Liver (tissue), 9 donors: ENCODE results near the gene KIAA1217. TPM values are rescaled to one million over a fixed set of nuclear protein-coding genes. Genes with fewer than 3 reads are reported as not detected.

ENCODE experiments used
- DNase-seq: peaks from one replicate; pipeline ENCODE4 v3.0.0-alpha.2; 2017; ENCODE audit warnings: low spot score
- H3K27ac ChIP-seq, 2 donors: one replicate each; pipeline ENCODE4 v1.7.0; 2013; ENCODE audit warnings: inconsistent platforms in 2 of 2, low read length in 2 of 2, control low read depth in 1 of 2, low read depth in 1 of 2, mild to moderate bottlenecking in 1 of 2
- H3K27me3 ChIP-seq, 4 donors: one replicate each; pipeline versions ENCODE4 v1.6.1 to v1.7.0; 2013; ENCODE audit warnings: low read length in 3 of 4, inconsistent platforms in 1 of 4, mild to moderate bottlenecking in 1 of 4, moderate library complexity in 1 of 4; ENCODE audit not compliant: control insufficient read depth in 4 of 4, insufficient read depth in 4 of 4
- H3K36me3 ChIP-seq, 4 donors: one replicate each; pipeline versions ENCODE4 v1.6.1 to v1.7.0; 2013; ENCODE audit warnings: low read length in 3 of 4, mild to moderate bottlenecking in 3 of 4, low read depth in 1 of 4, moderate library complexity in 1 of 4; ENCODE audit not compliant: control insufficient read depth in 4 of 4, insufficient read depth in 3 of 4
- H3K4me1 ChIP-seq, 4 donors: one replicate each; pipeline versions ENCODE4 v1.6.1 to v1.7.0; 2013; ENCODE audit warnings: low read length in 3 of 4, mild to moderate bottlenecking in 3 of 4, moderate library complexity in 1 of 4; ENCODE audit not compliant: control insufficient read depth in 4 of 4, insufficient read depth in 4 of 4
- H3K4me3 ChIP-seq, 3 donors: one replicate each; pipeline versions ENCODE4 v1.6.1 to v1.7.0; 2013; ENCODE audit warnings: low read length in 3 of 3, control low read depth in 1 of 3, low read depth in 1 of 3, mild to moderate bottlenecking in 1 of 3
- H3K9ac ChIP-seq, 2 donors: one replicate each; pipeline ENCODE4 v1.7.0; 2013; ENCODE audit warnings: low read length in 2 of 2, mild to moderate bottlenecking in 2 of 2, moderate library complexity in 2 of 2, control low read depth in 1 of 2, low read depth in 1 of 2
- H3K9me3 ChIP-seq, 4 donors: one replicate each; pipeline versions ENCODE4 v1.6.1 to v1.7.0; 2013; ENCODE audit warnings: low read length in 3 of 4; ENCODE audit not compliant: control insufficient read depth in 4 of 4
- FOXA1 ChIP-seq: IDR thresholded peaks from 2 replicates; pipeline ENCODE4 v1.6.1; 2016; ENCODE audit warnings: antibody characterized with exemption
- HNF4G ChIP-seq: IDR thresholded peaks from 2 replicates; pipeline ENCODE4 v1.6.1; 2016; ENCODE audit warnings: antibody characterized with exemption
- NR2F2 ChIP-seq: IDR thresholded peaks from 2 replicates; pipeline ENCODE4 v1.6.1; 2016; ENCODE audit warnings: antibody characterized with exemption
- RAD21 ChIP-seq, 2 donors: IDR thresholded peaks; 2 replicates each; pipeline ENCODE4 v1.6.1; 2016; ENCODE audit warnings: antibody characterized with exemption in 2 of 2, mild to moderate bottlenecking in 2 of 2
- RXRA ChIP-seq, 2 donors: IDR thresholded peaks; 2 replicates each; pipeline ENCODE4 v1.6.1; 2017 to 2018; ENCODE audit warnings: antibody characterized with exemption in 2 of 2, mild to moderate bottlenecking in 1 of 2
- SP1 ChIP-seq: IDR thresholded peaks from 2 replicates; pipeline ENCODE4 v1.6.1; 2018; ENCODE audit warnings: antibody characterized with exemption, mild to moderate bottlenecking
- TAF1 ChIP-seq: conservative IDR thresholded peaks from 2 replicates; pipeline ENCODE4 v1.6.1; 2016; ENCODE audit warnings: antibody characterized with exemption, mild to moderate bottlenecking
- YY1 ChIP-seq: IDR thresholded peaks from 2 replicates; pipeline ENCODE4 v1.6.1; 2016; ENCODE audit warnings: antibody characterized with exemption, mild to moderate bottlenecking
- ZBTB33 ChIP-seq: IDR thresholded peaks from 2 replicates; pipeline ENCODE4 v1.6.1; 2016; ENCODE audit warnings: antibody characterized with exemption
- WGBS: extraction: QIAGEN DNeasy Blood & Tissue Kit; methylation state at CpG from one replicate; pipeline ENCODE4 v1.1.7; 2013; 5-methylcytosine and 5-hydroxymethylcytosine counted together
- polyA plus RNA-seq, 2 donors: library from polyadenylated mRNA; stranded (reverse) in 1 of 2; unstranded in 1 of 2; fragments of 200-250 nt in 1 of 2; fragments of >200 nt in 1 of 2; fragmentation: Nextera tagmentation in 1 of 2; extraction: Ambion mirVana in 1 of 2; gene quantifications; one replicate each; pipeline versions ENCODE4 v1.2.1 to v1.2.3, GENCODE V29; 2013 to 2015
- total RNA-seq, 2 donors: library from RNA; depleted of rRNA; stranded (reverse); fragments of >200 nt; gene quantifications; one replicate each; pipeline ENCODE4 v1.2.3, GENCODE V29; 2014
- TF ChIP-seq, protein P1 (sequence below): IDR thresholded peaks from 2 replicates; pipeline ENCODE4 v1.6.1; 2016; ENCODE audit warnings: antibody characterized with exemption
- TF ChIP-seq, protein P2 (sequence below): fragments of 150-350 bp; IDR thresholded peaks from 2 replicates; pipeline ENCODE4 v1.5.1; 2017; ENCODE audit warnings: improper control_type of control experiment, low read depth, low read length; ENCODE audit not compliant: missing input control
- donor health status: healthy.
- donor health status: healthy.
- donor health status: healthy.
- donor health status: healthy.
- donor health status: healthy.

Gene KIAA1217
- total and polyA plus RNA-seq, 4 donors: 4.5 to 12.8 (median 6.8) TPM

DNA sequence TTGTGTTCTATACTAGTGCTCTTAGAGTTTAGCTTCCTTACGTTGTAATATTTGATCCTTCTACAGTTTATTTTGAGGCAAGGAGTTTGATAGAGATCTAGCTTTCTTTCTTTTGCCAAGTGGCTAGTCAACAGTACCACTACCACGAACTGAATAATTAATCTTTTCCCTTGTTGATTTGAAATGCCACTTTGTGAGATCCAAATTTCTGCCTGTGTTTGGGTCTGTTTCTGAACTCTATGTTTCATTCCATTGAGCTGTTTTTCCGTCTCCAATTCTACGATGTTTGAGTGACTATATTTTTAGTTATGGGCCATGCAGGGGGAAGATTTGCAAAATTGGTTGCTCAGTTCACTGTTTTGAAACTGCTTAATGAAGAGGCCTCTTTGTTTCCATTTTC lies 134.7 kb downstream of the KIAA1217 start (continued):
- TF ChIP-seq, protein P1, sequence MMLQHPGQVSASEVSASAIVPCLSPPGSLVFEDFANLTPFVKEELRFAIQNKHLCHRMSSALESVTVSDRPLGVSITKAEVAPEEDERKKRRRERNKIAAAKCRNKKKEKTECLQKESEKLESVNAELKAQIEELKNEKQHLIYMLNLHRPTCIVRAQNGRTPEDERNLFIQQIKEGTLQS: no peak

DNA sequence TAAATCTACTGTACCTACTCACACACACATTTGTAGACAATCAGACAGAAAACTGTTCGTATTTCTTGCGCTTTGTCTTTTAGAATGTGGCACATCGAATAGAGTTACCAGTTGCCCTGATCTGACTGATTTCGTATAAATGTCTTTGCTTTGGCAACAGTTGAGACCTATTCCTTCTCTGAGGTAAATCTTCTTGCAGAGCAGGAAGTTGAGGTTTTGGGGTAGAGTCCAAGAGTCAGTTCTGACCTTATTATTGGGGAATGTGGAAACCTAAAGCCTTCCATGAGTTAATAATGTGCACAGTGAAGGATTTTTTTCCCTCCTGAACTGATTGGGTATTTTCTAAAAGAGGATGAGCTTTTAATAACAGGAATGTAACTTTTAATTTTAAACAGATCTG lies 135.3 kb downstream of the KIAA1217 start:
- DNase-seq: no peak
- no peaks in the 10 kb centered on the region for H3K9me3 ChIP-seq
- no peaks in the 10 kb centered on the region for H3K27me3 ChIP-seq
- no peak overlapping the region for H3K9ac ChIP-seq
- WGBS: 74% methylated on average over 4 of the region's 4 CpGs
- H3K36me3 ChIP-seq: peaks cover 0 to 1% (median 0%) of the 10 kb centered on the region in 4 donors
- no peak for TF ChIP-seq FOXA1
- TF ChIP-seq SP1: no peak
- no peak for TF ChIP-seq RXRA (IDR thresholded peaks at IDR 0.05)
- no peak for TF ChIP-seq YY1
- no peak for TF ChIP-seq HNF4G
- TF ChIP-seq RAD21 (IDR thresholded peaks at IDR 0.05): no peak
- H3K4me1 ChIP-seq: no peaks in the 10 kb centered on the region
- no peak overlapping the region for H3K4me3 ChIP-seq
- H3K27ac ChIP-seq: no peak overlapping the region

GRCh38 chr10:24344695-24345463 lies 135.9 kb downstream of the KIAA1217 start:
- no peaks in the 10 kb centered on the region for H3K27me3 ChIP-seq
- no peak overlapping the region for H3K4me3 ChIP-seq
- no peak for TF ChIP-seq ZBTB33
- no peak for TF ChIP-seq HNF4G
- no peak for TF ChIP-seq NR2F2
- no peak for TF ChIP-seq TAF1
- TF ChIP-seq, protein P2, sequence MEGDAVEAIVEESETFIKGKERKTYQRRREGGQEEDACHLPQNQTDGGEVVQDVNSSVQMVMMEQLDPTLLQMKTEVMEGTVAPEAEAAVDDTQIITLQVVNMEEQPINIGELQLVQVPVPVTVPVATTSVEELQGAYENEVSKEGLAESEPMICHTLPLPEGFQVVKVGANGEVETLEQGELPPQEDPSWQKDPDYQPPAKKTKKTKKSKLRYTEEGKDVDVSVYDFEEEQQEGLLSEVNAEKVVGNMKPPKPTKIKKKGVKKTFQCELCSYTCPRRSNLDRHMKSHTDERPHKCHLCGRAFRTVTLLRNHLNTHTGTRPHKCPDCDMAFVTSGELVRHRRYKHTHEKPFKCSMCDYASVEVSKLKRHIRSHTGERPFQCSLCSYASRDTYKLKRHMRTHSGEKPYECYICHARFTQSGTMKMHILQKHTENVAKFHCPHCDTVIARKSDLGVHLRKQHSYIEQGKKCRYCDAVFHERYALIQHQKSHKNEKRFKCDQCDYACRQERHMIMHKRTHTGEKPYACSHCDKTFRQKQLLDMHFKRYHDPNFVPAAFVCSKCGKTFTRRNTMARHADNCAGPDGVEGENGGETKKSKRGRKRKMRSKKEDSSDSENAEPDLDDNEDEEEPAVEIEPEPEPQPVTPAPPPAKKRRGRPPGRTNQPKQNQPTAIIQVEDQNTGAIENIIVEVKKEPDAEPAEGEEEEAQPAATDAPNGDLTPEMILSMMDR: no peak
- H3K9me3 ChIP-seq: no peaks in the 10 kb centered on the region
- H3K9ac ChIP-seq: no peak overlapping the region
- no peak overlapping the region for H3K27ac ChIP-seq
- no peaks in the 10 kb centered on the region for H3K4me1 ChIP-seq
- WGBS: 91% methylated on average over 7 of the region's 7 CpGs
- peaks cover 0 to 1% (median 0%) of the 10 kb centered on the region in 4 donors for H3K36me3 ChIP-seq
- no peak for DNase-seq
